SH-SY5Y (cell line): ENCODE measurements around the gene ABCA10.

Experiments used
- GATA2 ChIP-seq: IDR thresholded peaks from 2 replicates; pipeline ENCODE4 v1.6.1; 2011; ENCODE audit warnings: mild to moderate bottlenecking, low read depth, low read length
- GATA3 ChIP-seq: IDR thresholded peaks from 2 replicates; pipeline ENCODE4 v1.6.1; 2011; ENCODE audit warnings: low read depth, mild to moderate bottlenecking, low read length, moderate library complexity

- TF ChIP-seq GATA2 (no peak), GATA3 (no peak)
Observed at GRCh38 chr17:69170377-69170776, 58.2 kb downstream of the ABCA10 start.
